ENCODE data around the gene C3orf62.

The C3orf62 gene

DNA sequence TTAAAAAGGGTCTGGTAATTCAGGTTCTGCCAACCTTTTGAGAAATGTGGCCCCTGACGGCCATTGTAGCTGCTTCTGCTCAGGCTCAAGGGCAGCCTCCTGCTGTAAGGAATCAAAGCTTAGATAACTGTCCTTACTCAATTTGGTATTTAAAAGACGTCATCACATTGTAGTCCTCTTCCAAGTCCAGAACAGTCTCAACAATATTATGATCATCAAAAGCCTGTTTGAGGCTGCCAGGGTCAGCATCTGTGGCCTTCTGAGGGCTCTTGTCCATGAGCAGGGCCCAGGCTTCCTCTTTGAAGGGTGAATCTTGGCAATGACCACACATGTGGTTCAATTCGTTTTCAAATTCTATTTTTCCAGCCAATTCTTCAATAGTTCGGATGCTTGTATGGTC, 6.0 kb downstream of the C3orf62 start:
- ChIA-PET CTCF (no interaction called here), POLR2A (ENCODE audit: low non-redundant PET) (no interaction called here)
- TF ChIP-seq, protein P1, sequence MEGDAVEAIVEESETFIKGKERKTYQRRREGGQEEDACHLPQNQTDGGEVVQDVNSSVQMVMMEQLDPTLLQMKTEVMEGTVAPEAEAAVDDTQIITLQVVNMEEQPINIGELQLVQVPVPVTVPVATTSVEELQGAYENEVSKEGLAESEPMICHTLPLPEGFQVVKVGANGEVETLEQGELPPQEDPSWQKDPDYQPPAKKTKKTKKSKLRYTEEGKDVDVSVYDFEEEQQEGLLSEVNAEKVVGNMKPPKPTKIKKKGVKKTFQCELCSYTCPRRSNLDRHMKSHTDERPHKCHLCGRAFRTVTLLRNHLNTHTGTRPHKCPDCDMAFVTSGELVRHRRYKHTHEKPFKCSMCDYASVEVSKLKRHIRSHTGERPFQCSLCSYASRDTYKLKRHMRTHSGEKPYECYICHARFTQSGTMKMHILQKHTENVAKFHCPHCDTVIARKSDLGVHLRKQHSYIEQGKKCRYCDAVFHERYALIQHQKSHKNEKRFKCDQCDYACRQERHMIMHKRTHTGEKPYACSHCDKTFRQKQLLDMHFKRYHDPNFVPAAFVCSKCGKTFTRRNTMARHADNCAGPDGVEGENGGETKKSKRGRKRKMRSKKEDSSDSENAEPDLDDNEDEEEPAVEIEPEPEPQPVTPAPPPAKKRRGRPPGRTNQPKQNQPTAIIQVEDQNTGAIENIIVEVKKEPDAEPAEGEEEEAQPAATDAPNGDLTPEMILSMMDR (conservative IDR thresholded peaks at IDR 0.05; ENCODE audit: low read depth) = no peak
- no peak overlapping the region for H3K27ac ChIP-seq
- DNase-seq (ENCODE audit: low spot score) = no peak

DNA sequence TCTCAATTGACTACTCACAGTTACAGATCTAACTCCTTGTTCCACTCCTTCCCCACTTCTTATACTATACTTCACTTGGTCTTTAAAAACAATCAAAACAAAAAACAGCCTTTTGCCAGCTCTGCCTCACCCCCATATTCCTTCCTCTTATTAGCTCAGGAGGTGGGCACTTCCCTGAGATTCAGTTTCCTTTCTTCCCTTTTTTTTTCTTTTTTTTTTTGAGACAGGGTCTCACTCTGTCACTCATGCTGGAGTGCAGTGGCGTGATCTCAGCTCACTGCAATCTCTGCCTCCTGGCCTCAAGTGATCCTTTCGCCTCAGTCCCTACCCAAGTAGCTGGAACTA, 6.9 kb downstream of the C3orf62 start:
- POLR2A ChIA-PET (ENCODE audit: low non-redundant PET) = no interaction called here
- CTCF ChIA-PET = no interaction called here
- DNase-seq (ENCODE audit: low spot score) = no peak
- H3K27ac ChIP-seq = no peak overlapping the region
- TF ChIP-seq, protein P1 (conservative IDR thresholded peaks at IDR 0.05; ENCODE audit: low read depth) = no peak

DNA sequence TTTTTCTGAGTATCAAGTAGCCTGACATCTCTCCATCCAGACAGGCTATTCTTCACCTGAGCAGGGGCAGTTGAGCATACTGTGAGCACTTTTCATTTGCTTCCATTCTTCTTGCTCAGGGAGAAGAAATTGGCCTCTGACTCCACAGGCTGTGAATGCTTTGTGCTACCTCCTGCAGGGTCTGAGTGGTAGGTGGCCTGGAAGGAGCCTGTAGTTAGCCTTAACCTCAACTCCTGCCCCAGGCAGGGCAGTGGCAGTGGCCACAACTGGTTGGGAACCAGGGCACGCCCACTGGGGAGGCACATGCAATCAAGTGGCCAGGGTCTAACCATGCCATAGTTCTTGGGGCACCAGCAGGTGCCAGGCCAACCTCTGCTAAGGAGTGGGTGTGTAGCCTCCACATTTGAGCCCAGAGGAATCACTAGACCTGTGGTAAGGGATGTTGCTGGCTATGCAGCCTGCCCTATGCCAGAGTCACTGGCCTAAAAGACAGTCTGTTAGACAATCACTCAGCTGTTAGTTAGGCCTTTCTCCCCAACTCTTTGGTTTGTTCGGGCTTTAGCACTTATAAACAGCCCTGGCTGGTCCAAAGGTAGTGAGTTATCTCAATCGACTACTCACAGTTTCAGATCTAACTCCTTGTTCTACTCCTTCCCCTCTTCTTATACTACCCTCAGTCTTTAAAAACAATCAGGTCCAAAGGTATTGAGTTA, 7.4 kb downstream of the C3orf62 start:
- CTCF ChIA-PET = interaction anchor here (0.6 kb wide), 1 partner anchor 98 kb away, joined by 3 read pairs; the partner anchor contains the start of gene KLHDC8B
- no peak for DNase-seq (ENCODE audit: low spot score)
- POLR2A ChIA-PET (ENCODE audit: low non-redundant PET) = no interaction called here
- TF ChIP-seq, protein P1 (conservative IDR thresholded peaks at IDR 0.05; ENCODE audit: low read depth) = no peak
- peak overlapping the region; percentile 33 for H3K27ac ChIP-seq

DNA sequence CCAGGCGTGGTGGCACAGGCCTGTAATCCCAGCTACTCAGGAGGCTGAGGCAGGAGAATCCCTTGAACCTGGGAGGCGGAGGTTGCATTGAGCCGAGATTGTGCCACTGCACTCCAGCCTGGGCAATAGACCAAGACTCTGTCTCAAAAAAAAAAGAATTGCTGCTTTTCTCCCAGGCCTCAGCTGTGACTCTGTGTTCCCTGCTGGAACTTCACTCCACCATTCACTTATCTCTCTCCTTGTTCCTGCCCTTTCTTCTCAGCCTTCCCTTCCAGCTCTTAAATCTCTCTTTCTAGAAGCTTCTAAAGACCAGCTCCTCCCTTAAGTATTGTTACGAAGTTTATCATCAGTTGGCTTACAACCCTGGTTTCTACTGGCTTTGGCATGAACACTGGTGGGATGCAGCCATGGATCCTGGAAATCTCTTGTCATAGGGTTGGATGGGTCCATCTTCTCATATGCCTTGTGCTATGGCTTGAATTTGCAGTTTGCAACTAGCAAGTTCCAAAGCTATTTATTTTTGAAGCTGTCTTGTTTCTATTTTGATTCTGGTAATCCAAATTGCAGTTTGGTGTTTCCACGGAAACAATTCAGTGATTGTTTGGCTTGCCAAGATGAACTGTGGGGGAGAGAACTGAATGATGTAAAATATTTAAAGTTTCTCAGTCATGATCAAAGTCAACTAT, 10.5 kb downstream of the C3orf62 start:
- TF ChIP-seq, protein P1 (conservative IDR thresholded peaks at IDR 0.05; ENCODE audit: low read depth) = no peak
- H3K27ac ChIP-seq = peak overlapping the region; percentile 7
- ChIA-PET POLR2A (ENCODE audit: low non-redundant PET) (no interaction called here), CTCF (interaction anchor here (0.6 kb wide), 1 partner anchor 12 kb away, joined by 3 read pairs; no protein-coding TSS in a partner anchor)
- no peak for DNase-seq (ENCODE audit: low spot score)

DNA sequence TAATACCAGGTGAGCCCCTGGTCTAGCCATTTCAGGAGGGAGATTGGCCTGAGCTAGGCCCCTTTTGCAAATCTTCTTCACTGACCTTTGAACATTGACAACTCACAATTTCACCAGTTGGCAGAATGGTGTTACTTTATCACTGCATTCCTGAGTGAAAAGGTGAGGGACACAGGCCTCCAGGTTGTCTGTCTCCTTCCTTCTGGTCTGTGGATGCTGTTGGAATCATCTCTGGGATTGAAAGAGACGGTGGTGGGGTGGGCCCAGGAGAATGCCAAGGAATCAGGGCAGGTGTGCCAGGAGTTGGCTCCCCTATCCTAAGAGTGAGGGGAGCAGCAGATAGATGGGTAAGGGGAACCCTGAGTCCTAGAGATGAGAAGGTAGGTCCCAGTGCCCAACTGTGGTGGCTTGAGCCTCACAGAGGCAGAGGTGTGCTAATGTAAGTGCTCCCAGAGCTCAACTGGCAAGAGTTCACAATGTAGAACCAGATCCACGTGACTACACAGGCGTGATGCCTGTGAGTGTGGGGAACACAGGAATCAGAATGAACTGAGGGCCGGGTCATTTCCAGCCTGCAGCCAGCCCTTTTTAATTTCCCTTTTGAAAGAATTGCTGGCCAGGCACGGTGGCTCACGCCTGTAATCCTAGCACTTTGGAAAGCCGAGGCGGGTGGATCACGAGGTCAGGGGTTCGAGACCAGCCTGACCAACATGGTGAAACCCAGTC, 11.2 kb downstream of the C3orf62 start:
- DNase-seq (ENCODE audit: low spot score) = no peak
- ChIA-PET CTCF (no interaction called here), POLR2A (ENCODE audit: low non-redundant PET) (no interaction called here)
- H3K27ac ChIP-seq = peak overlapping the region; percentile 7
- TF ChIP-seq, protein P1 (conservative IDR thresholded peaks at IDR 0.05; ENCODE audit: low read depth) = no peak

DNA sequence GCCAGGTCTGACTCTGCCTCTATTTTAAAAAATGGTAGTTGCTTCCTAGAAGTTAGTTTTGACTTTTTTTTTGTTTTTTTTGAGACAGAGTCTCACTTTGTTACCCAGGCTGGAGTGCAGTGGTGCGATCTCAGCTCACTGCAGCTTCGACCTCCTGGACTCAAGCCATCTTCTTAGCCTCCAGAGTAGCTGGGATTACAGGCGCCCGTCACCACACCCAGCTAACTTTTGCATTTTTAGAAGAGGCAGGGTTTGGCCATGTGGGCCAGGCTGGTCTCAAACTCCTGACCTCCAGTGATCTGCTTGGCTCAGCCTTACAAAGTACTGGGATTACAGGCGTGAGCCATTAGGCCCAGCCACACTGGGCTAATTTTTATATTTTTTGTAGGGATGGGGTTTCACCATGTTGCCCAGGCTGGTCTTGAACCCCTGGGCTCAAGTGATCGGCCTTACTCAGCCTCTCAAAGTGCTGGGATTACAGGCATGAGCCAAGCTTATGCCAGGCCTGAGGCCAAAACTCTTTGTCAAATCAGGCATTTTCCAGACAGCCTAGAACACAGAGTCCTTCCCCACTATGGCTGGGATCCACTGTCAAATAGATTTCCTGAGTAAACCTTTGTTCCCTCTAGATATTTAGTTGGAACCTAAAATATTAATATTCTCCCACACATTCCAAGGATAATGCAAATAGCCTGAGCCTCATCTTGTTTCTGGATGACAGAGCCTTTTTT, 13.7 kb downstream of the C3orf62 start:
- DNase-seq (ENCODE audit: low spot score) = no peak
- 0 out of 2 replicates have a peak overlapping the region, but pooled peaks have one; percentile 6 for H3K27ac ChIP-seq
- ChIA-PET POLR2A (ENCODE audit: low non-redundant PET) (no interaction called here), CTCF (interaction anchor here (0.7 kb wide), 1 partner anchor 18 kb away, joined by 4 read pairs; no protein-coding TSS in a partner anchor)
- TF ChIP-seq, protein P1 (conservative IDR thresholded peaks at IDR 0.05; ENCODE audit: low read depth) = no peak
